Iris pigment epithelial cell (primary cell): ENCODE results near the gene SLC13A3.

Experiments used
- DNase-seq: peaks from one replicate; pipeline ENCODE4 v3.0.0-alpha.2; 2011; ENCODE audit warnings: low read depth

SLC13A3 gene

GRCh38 chr20:46651091-46651962, at the start of gene SLC13A3:
Gene SLC13A3, minus strand, starts transcription at chr20:46651459. Its CDS starts 38 bp downstream, at chr20:46651421.
- peak; percentile 18 for DNase-seq

GRCh38 chr20:46701057-46701456, 49.8 kb upstream of the SLC13A3 start:
- no peak for DNase-seq

GRCh38 chr20:46700481-46700880, 49.2 kb upstream of the SLC13A3 start:
- DNase-seq, result no peak

GRCh38 chr20:46699651-46700359, 48.5 kb upstream of the SLC13A3 start:
- peak; percentile 50 for DNase-seq

- no peak for DNase-seq
These were observed 47.5 kb upstream of the SLC13A3 start for GRCh38 chr20:46698788-46699187.

- DNase-seq, result no peak
These were observed 45.6 kb upstream of the SLC13A3 start for GRCh38 chr20:46696791-46697279.

GRCh38 chr20:46695892-46696291, 44.6 kb upstream of the SLC13A3 start:
- no peak for DNase-seq

GRCh38 chr20:46694484-46694883, 43.2 kb upstream of the SLC13A3 start:
- DNase-seq, result peak; percentile 71

- DNase-seq, result no peak
These were observed 39.9 kb upstream of the SLC13A3 start for GRCh38 chr20:46691196-46691595.

GRCh38 chr20:46690219-46691106, 39.2 kb upstream of the SLC13A3 start:
- peak; percentile 47 for DNase-seq

- no peak for DNase-seq
These were observed 38.5 kb upstream of the SLC13A3 start for GRCh38 chr20:46689754-46690085.

GRCh38 chr20:46689082-46689753, 38.0 kb upstream of the SLC13A3 start, which contains the start of gene TP53RK:
Gene TP53RK, minus strand, starts transcription at chr20:46689444. Its CDS starts 30 bp downstream, at chr20:46689414.
- DNase-seq, result peak; percentile 100

GRCh38 chr20:46688151-46689081, 37.2 kb upstream of the SLC13A3 start:
- DNase-seq, result peak; percentile 67

- DNase-seq, result peak; percentile 83
These were observed 32.9 kb upstream of the SLC13A3 start for GRCh38 chr20:46683939-46684750.

- no peak for DNase-seq
These were observed 32.3 kb upstream of the SLC13A3 start for GRCh38 chr20:46683668-46683938.

- DNase-seq, result no peak
These were observed 31.9 kb upstream of the SLC13A3 start for GRCh38 chr20:46683011-46683667.

GRCh38 chr20:46682063-46682821, 31.0 kb upstream of the SLC13A3 start:
- DNase-seq, result no peak
